Measurements from ENCODE around the gene ABAT.

ABAT gene

DNA sequence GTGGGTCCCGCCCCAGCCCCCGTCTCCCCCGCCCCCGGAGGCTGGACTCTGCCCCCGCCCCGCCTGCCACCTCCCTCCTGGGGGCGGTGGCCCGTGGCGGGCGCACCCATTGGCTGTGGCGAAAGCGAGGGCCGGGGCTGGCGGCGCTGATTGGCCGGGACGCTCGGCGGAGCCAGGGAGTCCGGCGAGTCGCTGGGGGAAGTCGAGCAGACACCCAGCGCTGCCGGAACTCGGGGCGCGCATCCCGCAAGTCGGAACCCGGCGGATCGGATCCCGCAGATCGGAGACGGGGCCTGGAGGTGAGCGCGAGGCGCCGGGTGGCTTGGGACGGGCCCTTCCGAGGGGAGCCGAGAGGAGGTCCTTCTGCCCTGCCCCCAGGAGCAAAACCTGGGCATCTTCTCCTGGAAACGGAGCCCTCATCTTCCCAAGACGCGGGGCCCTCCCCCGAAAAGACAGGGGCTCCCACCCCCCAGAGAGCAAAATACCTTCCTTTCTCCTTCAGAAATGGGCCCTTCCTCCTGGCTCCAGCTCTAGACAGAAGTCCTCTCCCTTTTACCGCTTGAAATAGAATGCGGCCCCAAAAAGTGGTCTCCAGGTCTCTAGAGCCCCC, at the start of gene ABAT:
Gene ABAT, plus strand, starts transcription at position 205 of the 610 bp plus-strand sequence. CDS start 61,123 bp downstream, outside the sequence.
- DNase-seq (ENCODE audit: low spot score), result peak; percentile 78

DNA sequence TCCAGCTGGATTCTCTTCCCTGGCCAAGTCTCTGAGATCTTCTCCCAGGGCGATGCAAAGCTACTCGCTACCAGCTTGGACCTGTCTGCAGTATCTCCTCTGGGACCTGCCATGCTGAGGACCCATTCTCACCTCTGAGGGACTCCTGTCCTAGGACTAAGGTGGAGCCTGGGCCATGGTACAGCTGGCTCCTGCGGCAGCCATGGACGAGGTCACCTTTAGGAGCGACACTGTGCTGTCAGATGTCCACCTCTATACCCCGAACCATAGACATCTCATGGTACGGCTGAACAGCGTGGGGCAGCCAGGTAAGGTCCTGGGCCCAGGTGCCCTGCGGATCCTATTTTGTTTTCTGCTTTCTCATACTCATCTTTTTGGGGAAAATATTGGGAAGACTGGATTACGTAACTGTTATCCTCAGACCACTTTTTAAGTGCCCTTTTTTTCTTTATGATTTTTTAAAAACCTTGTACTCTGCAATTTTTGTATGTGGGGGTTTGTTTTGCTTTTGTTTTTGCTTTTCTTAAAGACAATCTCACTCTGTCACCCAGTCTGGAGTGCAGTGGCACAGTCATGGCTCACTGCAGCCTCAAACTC, 48.8 kb upstream of the ABAT start:
- no peak for DNase-seq (ENCODE audit: low spot score)

DNA sequence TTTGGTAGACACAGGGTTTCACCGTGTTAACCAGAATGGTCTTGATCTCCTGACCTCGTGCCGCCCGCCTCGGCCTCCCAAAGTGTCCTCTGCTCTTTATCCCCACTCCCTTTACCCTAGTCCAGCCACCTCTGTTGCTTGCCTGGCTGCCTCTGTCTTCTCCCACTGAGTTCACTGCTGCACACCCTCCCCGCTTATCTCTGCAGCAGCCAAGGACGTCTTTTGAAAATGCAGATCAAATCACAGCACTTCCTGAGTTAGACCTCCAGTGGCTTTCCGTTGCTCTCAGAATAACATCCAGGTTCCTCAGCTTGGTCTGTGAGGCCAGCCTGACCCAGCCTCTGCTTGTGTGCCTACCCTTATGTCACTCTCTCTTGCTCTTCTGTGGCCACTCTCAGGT, 47.5 kb upstream of the ABAT start:
- DNase-seq (ENCODE audit: low spot score), result no peak

DNA sequence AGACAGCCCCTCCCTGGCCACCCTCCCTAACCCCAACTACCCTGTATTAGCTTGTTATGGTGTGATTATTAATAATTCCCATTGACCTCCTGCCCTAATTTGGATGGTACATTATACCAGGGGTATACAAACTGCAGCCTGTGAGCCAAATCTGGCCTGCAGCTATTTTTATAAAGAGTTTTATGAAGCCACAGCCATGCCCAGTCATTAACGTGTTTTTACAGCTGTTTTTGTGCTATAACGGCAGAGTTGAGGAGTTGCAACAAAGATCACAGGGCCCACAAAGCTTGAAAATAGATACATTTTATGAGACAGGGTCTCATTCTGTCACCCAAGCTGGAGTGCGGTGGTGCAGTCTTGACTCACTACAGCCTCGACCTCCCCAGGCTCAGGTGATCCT, 47.0 kb upstream of the ABAT start:
- no peak for DNase-seq (ENCODE audit: low spot score)

DNA sequence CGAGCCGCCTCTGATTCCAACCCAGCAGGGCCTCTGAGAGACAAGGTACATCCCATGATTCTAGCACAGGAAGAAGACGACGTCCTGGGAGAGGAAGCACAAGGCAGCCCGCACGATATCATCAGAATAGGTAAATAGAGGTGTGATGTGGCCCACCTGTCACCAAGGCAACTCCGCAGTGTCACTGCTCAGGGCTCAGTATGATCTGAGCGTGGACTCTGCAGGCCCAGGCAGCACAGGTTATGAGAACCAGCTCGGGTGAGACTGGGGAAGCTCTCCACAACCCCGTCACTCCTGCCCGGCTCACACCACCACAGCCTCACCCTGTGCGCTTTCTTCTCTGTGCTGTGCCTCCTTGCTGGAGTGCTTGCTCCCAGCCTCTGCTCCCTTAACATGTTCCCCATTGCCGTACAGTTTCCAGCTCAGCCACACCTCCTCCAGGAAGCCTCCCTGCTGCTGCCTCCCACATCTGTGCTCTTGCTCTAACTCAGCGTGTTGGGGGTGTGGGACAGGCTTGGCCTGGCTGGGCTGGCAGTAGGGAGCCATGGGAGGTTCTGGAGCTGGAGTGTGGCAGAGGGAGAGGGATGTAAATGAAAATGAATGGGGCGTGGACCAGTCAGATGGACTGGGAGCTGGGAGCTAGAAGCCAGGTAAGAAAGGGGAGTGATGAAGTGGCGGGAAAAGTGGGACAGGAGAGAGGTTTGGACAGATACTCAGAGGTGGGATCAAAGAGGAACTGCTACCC, 45.3 kb upstream of the ABAT start:
- DNase-seq (ENCODE audit: low spot score), result no peak

DNA sequence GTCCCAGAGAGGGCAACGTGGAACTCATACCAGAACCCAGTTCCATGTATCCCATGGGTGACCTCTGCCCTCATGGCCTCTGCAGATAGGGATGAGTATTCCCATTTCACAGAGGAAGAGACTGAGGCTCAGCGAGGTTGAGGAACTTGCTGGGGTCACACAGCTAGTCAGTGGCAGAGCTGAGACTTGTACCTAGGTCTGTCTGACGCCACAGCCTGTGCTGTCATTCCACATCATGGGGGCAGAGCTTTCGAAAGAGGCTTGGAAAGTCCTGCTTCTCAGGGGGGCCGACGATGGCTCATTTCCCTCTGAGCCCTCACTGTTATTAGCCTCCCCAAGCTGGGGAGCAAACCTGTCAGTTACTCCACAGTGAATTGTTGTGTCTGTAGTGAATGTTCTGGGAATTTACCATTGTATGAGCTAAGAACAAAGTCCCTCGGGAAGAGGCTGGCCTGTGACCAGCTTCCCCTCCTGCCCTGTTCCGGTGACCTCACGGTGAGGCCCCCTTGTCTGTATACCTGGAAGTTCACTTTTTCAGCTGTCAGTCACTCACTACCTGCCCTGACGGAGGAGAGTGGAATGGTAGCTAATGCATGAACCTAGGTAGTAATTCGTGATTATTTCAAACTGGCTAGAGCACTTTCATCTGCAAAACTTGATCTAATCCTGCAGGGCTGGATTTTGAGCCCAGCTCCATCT, 44.0 kb upstream of the ABAT start:
- DNase-seq (ENCODE audit: low spot score), result no peak

- no peak for DNase-seq (ENCODE audit: low spot score)
These were observed 43.0 kb upstream of the ABAT start for GRCh38 chr16:8631373-8631772.

GRCh38 chr16:8631818-8632465, 42.5 kb upstream of the ABAT start:
- DNase-seq (ENCODE audit: low spot score), result no peak

DNA sequence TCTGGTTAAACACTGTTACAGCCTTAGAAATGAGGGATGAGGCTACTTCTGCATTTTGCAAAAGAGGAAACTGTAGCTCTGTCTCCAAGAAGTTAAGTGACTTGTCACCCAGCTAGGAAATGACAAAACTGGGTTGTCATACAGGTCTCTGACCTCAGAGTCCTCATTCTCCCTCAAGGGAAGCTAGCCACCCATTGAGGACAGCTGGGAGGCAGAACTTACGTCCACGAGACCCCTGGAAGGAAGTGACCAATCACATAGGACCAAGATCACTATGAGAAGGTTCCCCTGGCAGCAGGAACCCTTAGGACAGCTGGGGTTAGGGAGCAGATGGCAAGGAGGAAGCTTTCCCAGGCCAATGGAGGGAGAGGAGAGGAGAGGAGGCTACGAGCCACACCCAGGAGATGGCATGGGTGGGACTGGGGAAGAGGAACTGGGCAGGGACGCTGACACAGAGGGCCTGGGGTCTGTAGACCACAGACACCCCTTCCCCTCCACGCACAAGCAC, 41.7 kb upstream of the ABAT start:
- no peak for DNase-seq (ENCODE audit: low spot score)

DNA sequence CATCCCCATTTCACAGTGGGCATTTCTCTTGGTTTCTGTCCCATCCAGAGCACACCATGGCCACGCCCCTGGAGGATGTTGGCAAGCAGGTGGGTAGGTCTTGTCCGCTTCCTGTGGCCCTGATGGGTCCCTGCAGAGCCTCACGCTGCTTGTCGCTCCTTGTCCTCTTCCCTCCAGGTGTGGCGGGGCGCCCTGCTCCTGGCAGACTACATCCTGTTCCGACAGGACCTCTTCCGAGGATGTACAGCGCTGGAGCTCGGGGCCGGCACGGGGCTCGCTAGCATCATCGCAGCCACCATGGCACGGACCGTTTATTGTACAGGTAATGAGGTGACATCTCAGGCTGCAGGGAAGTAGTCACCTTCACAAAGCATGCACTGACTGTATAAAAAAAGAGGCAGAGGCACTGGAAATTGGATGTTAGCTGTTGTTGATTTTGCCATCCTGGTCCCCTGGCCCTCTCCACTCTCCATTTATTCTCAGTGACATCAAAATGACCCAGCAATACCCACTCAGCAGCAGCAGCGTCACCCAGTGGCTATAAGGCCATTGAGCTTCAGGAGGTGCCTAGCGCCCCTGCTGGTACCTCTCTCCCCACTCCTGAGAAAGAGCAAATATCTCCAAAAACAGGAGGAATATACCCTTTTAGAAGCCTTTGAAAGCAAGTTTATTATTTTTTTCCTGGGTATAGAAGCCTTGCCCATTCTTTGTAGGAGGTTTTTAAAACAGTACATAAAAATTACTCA, 39.3 kb upstream of the ABAT start:
- peak; percentile 37 for DNase-seq (ENCODE audit: low spot score)

GRCh38 chr16:8639694-8640093, 34.7 kb upstream of the ABAT start:
- no peak for DNase-seq (ENCODE audit: low spot score)

GRCh38 chr16:8641671-8642070, 32.7 kb upstream of the ABAT start:
- peak; percentile 85 for DNase-seq (ENCODE audit: low spot score)

DNA sequence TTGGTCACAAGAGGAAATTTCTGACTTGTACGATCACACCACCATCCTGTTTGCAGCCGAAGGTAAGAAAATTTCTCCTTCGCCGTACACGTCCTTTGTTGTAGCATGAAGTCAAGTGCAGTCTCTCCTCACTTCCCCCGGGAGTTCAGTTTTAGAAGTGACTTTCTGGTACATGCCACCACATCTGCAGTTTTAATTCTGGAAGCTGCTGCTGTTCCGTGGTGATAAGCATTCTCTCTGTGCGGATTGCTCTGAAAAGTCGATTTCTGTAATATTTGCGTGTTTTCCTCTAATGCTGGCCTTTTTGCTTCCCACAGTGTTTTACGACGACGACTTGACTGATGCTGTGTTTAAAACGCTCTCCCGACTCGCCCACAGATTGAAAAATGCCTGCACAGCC, 32.3 kb upstream of the ABAT start:
- DNase-seq (ENCODE audit: low spot score), result peak; percentile 36

DNA sequence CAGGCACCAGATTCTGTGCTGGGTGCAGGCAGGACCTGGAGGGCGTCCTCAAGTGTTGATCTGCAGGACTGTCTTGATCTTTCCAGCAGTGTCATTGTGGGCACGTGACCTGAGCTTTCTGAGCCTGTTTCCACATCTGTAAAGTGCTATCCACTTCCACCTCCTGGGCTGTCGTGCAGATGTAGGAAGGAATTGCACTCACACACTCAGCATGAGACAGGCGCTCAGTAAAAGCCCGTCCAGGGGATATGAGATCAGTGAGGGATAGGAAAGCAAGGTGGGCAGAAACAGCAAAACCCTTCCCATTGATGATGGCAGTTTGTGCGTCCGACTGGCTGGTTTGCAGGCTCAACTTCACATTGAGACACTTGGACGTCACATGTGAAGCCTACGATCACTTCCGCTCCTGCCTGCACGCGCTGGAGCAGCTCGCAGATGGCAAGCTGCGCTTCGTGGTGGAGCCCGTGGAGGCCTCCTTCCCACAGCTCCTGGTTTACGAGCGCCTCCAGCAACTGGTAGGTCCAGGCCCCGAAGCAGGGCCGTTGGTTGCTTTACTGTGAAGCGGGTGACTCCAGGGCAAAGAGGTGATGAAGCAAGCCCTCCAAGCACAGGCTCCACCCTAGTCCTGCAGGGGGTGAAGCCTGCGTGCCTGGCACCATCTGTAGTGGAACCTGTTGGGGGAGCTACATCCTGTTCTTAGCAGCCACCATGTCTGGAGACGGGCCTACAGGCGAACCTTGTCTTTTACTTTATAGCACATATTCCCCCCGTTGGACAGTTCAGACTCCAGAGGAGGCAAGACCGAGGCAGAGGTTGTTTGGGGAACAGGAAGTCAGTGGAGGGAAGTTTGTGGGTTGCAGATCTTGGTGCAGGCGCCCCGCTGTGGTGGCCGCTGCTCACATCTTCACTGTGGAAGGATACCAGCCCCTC, 29.9 kb upstream of the ABAT start:
- peak; percentile 38 for DNase-seq (ENCODE audit: low spot score)

GRCh38 chr16:8645141-8645521, 29.3 kb upstream of the ABAT start:
- DNase-seq (ENCODE audit: low spot score), result no peak

DNA sequence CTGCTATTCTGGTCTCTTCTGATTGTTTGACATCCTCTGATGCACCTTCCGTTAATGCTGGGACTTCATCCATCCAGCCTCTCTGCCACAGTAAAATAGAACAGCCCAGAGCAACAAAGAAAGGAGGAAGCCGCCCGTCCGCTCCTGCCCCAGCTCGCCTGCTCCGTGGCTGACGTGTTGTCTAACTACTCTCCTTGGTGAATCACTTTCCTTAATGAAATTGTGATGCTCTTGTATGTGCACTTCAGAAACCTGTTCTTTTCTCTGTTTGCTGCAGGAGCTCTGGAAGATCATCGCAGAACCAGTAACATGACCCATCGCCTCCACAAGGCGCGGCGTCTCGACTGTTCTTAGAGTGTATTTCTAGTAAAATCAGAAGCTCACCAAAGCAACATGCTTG, 28.6 kb upstream of the ABAT start:
- DNase-seq (ENCODE audit: low spot score), result no peak

DNA sequence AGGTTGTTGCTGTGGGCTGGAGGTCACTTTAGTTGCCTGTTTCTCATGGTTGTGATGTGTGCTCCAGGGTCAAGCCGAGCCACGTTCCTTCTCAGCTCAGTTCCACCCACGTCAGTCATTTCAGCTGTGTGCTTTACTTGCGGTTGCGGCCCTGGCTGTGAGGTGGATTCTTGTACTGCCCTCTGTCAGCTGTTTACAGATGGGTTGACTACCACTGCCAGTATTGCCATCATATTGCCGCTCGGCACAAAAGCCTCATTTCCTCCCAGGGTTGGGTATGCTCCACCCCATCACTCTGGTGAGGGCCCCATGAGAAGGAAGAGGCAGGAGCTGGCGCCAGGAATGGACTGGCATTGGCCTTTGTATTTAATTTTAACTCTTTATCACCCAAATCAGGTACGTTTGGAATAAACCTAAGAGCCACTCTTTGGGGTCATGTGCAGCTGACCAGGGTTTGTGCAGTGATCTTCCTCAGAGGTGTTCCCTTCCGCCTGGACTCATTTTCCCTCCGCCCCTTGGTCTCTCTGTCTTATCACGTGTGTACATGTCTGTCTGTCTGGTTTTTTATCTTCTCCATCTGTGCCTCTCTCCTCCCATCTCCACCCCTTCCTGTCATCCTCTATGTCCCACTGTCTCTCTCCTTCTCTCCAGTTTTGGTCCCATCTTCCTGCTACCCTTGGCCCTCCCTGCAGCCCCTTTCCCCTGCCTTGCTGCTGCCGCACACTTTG, 27.9 kb upstream of the ABAT start:
- peak; percentile 81 for DNase-seq (ENCODE audit: low spot score)

- DNase-seq (ENCODE audit: low spot score), result no peak
These were observed 26.6 kb upstream of the ABAT start for GRCh38 chr16:8647721-8648318.

DNA sequence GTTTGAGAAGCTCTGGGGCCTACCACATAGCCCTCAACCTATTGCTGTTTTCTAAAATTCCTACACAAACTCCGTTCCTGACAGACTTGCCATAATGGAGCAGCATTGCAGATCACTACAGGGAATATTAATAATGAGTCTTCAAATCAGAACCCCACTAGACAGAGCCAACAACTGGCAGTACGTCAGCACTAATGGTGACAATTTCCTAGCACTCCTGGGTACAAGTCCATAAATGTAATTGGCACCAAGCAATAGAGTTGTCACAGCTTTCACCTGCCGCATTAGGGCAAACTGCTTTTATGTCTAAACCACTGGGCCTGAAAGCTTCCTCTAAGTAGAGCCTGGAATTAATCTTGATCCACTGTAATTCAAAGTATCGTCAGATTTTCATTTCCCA, 25.5 kb upstream of the ABAT start:
- no peak for DNase-seq (ENCODE audit: low spot score)
